HUES6 (cell line): ENCODE measurements around the gene NRXN3.

Source experiments
- H3K27ac ChIP-seq: 2 replicates; pipeline ENCODE4 v1.7.0; 2013; ENCODE audit warnings: low read depth, mild to moderate bottlenecking, low read length, inconsistent platforms
- H3K27me3 ChIP-seq: 2 replicates; pipeline ENCODE4 v1.6.1; 2013; ENCODE audit warnings: low read length; ENCODE audit not compliant: control insufficient read depth, insufficient read depth
- H3K36me3 ChIP-seq: 2 replicates; pipeline ENCODE4 v1.6.1; 2013; ENCODE audit warnings: low read length; ENCODE audit not compliant: control insufficient read depth, insufficient read depth
- H3K4me1 ChIP-seq: 2 replicates; pipeline ENCODE4 v1.6.1; 2013; ENCODE audit warnings: low read length; ENCODE audit not compliant: control insufficient read depth, insufficient read depth
- H3K4me3 ChIP-seq: 2 replicates; pipeline ENCODE4 v1.5.1; 2013; ENCODE audit warnings: low read depth, low read length
- H3K9ac ChIP-seq: one replicate; pipeline ENCODE4 v1.6.1; 2013; ENCODE audit warnings: mild to moderate bottlenecking, low read length
- H3K9me3 ChIP-seq: 2 replicates; pipeline ENCODE4 v1.6.1; 2013; ENCODE audit warnings: low read depth, low read length; ENCODE audit not compliant: control insufficient read depth, insufficient read depth

NRXN3 gene

DNA sequence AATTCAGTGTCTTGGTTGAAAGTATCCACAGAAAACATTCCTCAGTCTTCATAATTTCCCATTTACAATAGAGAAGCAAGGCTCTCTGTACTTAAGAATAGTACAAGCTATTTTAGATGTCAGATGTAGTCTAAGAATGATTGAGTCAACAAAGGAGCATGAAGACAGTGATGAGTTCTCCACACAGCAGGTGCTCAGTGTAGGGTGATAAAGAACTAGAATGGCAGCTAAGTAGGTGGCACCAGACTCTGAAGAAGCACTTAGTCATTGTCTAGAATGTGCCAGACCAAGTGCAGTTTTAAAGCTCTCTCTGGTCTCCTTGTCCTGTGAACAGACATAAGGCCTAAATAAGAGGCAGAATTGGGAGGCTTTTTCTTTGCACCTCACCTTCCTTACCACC, 504.6 kb downstream of the NRXN3 start:
- Histone ChIP-seq H3K27me3 (no peaks in the 10 kb centered on the region), H3K4me3 (no peak overlapping the region), H3K9ac (no peak overlapping the region), H3K36me3 (no peaks in the 10 kb centered on the region), H3K9me3 (no peaks in the 10 kb centered on the region), H3K27ac (no peak overlapping the region), H3K4me1 (no peaks in the 10 kb centered on the region)

GRCh38 chr14:78683206-78683605, 513.0 kb downstream of the NRXN3 start:
- no peaks in the 10 kb centered on the region for H3K4me1 ChIP-seq
- H3K9ac ChIP-seq, result no peak overlapping the region
- no peaks in the 10 kb centered on the region for H3K36me3 ChIP-seq
- H3K27ac ChIP-seq, result no peak overlapping the region
- no peaks in the 10 kb centered on the region for H3K9me3 ChIP-seq
- no peaks in the 10 kb centered on the region for H3K27me3 ChIP-seq
- H3K4me3 ChIP-seq, result no peak overlapping the region

DNA sequence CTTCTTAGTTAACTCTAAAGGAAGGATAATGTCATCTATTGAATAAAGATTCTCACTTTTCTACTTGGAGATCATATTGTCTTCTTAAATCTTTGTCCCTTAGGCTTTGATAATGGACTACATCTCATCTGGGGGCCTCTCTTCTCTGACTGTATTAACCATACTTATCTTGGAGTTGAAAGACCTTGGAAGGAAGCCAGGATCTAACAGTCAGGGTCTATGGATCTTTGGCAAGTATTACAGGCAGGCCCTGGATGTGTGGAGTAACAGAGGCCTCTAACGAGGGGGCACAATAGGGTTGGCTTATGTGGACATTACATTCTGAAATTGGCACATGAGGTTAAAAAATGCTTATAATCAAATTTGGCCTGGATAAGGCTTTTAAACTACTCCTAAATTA, 513.8 kb downstream of the NRXN3 start:
- H3K4me1 ChIP-seq, result no peaks in the 10 kb centered on the region
- H3K27me3 ChIP-seq, result no peaks in the 10 kb centered on the region
- H3K9ac ChIP-seq, result no peak overlapping the region

GRCh38 chr14:78688503-78688902, 518.3 kb downstream of the NRXN3 start:
- Histone ChIP-seq H3K4me1 (no peaks in the 10 kb centered on the region), H3K4me3 (no peak overlapping the region), H3K9me3 (no peaks in the 10 kb centered on the region), H3K27me3 (no peaks in the 10 kb centered on the region), H3K9ac (no peak overlapping the region), H3K27ac (no peak overlapping the region), H3K36me3 (no peaks in the 10 kb centered on the region)

More for the DNA sequence above, 513.8 kb downstream of the NRXN3 start:
- Histone ChIP-seq H3K27ac (no peak overlapping the region), H3K4me3 (no peak overlapping the region), H3K36me3 (no peaks in the 10 kb centered on the region), H3K9me3 (no peaks in the 10 kb centered on the region)

- H3K27me3 ChIP-seq, result no peaks in the 10 kb centered on the region
- H3K9ac ChIP-seq, result no peak overlapping the region
- no peak overlapping the region for H3K4me3 ChIP-seq
- no peak overlapping the region for H3K27ac ChIP-seq
- H3K36me3 ChIP-seq, result no peaks in the 10 kb centered on the region
- H3K4me1 ChIP-seq, result no peaks in the 10 kb centered on the region
- no peaks in the 10 kb centered on the region for H3K9me3 ChIP-seq
Measured at GRCh38 chr14:78690836-78691235, 520.7 kb downstream of the NRXN3 start.

GRCh38 chr14:78697341-78697740, 527.2 kb downstream of the NRXN3 start:
- no peaks in the 10 kb centered on the region for H3K9me3 ChIP-seq
- no peaks in the 10 kb centered on the region for H3K27me3 ChIP-seq
- no peaks in the 10 kb centered on the region for H3K4me1 ChIP-seq
- H3K4me3 ChIP-seq, result no peak overlapping the region
- H3K36me3 ChIP-seq, result no peaks in the 10 kb centered on the region
- H3K9ac ChIP-seq, result no peak overlapping the region
- no peak overlapping the region for H3K27ac ChIP-seq

GRCh38 chr14:78698991-78699390, 528.8 kb downstream of the NRXN3 start:
- no peak overlapping the region for H3K4me3 ChIP-seq
- H3K27me3 ChIP-seq, result no peaks in the 10 kb centered on the region
- H3K9ac ChIP-seq, result no peak overlapping the region
- H3K9me3 ChIP-seq, result no peaks in the 10 kb centered on the region
- H3K36me3 ChIP-seq, result no peaks in the 10 kb centered on the region
- H3K27ac ChIP-seq, result no peak overlapping the region
- H3K4me1 ChIP-seq, result no peaks in the 10 kb centered on the region

- no peaks in the 10 kb centered on the region for H3K27me3 ChIP-seq
- H3K4me1 ChIP-seq, result no peaks in the 10 kb centered on the region
- H3K4me3 ChIP-seq, result no peak overlapping the region
- H3K9ac ChIP-seq, result no peak overlapping the region
- H3K36me3 ChIP-seq, result no peaks in the 10 kb centered on the region
- H3K9me3 ChIP-seq, result no peaks in the 10 kb centered on the region
- H3K27ac ChIP-seq, result no peak overlapping the region
Measured at GRCh38 chr14:78700236-78700635, 530.1 kb downstream of the NRXN3 start.

DNA sequence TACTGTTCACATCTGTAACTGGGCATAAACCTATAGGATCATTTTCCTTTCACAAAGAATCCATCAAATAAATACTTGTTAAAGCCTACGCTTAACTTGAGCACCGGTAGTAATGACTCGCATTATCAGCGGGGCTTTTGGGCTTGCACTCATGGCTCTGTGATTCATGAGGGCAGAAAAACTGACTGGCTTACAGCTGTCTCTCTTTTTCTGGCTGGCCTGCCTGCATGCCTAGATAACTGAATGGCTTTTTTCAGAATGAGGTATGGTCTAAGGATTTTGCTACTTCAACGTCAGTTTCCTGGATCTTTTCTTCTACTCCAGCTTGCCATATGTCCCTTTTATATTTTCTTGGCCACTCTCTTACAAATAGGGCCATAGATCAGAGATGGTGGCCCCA, 531.1 kb downstream of the NRXN3 start:
- Histone ChIP-seq H3K9me3 (no peaks in the 10 kb centered on the region), H3K9ac (no peak overlapping the region), H3K4me1 (no peaks in the 10 kb centered on the region), H3K4me3 (no peak overlapping the region), H3K27ac (no peak overlapping the region), H3K27me3 (no peaks in the 10 kb centered on the region), H3K36me3 (no peaks in the 10 kb centered on the region)

GRCh38 chr14:78704965-78705364, 534.8 kb downstream of the NRXN3 start:
- H3K9ac ChIP-seq, result no peak overlapping the region
- no peaks in the 10 kb centered on the region for H3K27me3 ChIP-seq
- no peak overlapping the region for H3K4me3 ChIP-seq
- no peaks in the 10 kb centered on the region for H3K4me1 ChIP-seq
- no peaks in the 10 kb centered on the region for H3K9me3 ChIP-seq
- no peak overlapping the region for H3K27ac ChIP-seq
- H3K36me3 ChIP-seq, result no peaks in the 10 kb centered on the region

GRCh38 chr14:78705989-78706388, 535.8 kb downstream of the NRXN3 start:
- H3K4me1 ChIP-seq, result no peaks in the 10 kb centered on the region
- H3K4me3 ChIP-seq, result no peak overlapping the region
- H3K27ac ChIP-seq, result no peak overlapping the region
- no peaks in the 10 kb centered on the region for H3K9me3 ChIP-seq
- H3K9ac ChIP-seq, result no peak overlapping the region
- H3K27me3 ChIP-seq, result no peaks in the 10 kb centered on the region
- no peaks in the 10 kb centered on the region for H3K36me3 ChIP-seq
